HG02642 (cell line): ENCODE data around the gene TRPM2.
"Not testable (repeated sequence)": the region's sequence is repeated elsewhere in the genome, so short reads cannot be mapped to it uniquely, and the experiment has no call there.

Experiments
- ATAC-seq: cut with Tn5 transposase; IDR thresholded peaks from one replicate; pipeline ENCODE4 v1.9.1; 2021; ENCODE audit warnings: mild to moderate bottlenecking; ENCODE audit not compliant: unreplicated experiment, poor library complexity

TRPM2 gene

GRCh38 chr21:44333509-44334328 lies 19.7 kb upstream of the TRPM2 start:
- ATAC-seq, result no peak

- ATAC-seq, result no peak
Measured at GRCh38 chr21:44334329-44335030, 18.9 kb upstream of the TRPM2 start.

- ATAC-seq, result no peak
Measured at GRCh38 chr21:44335266-44336059, 18.0 kb upstream of the TRPM2 start.

GRCh38 chr21:44337449-44337848 lies 16.0 kb upstream of the TRPM2 start:
- ATAC-seq, result no peak

GRCh38 chr21:44337941-44338895 lies 15.2 kb upstream of the TRPM2 start:
- ATAC-seq, result no peak

- ATAC-seq, result peak; percentile 89
Measured at GRCh38 chr21:44338971-44339910, 14.2 kb upstream of the TRPM2 start, which contains the start of gene CFAP410. Gene CFAP410 (minus strand): TSS chr21:44339390. CDS start chr21:44339194, 196 bp downstream.

- not testable (repeated sequence) for ATAC-seq
Measured at GRCh38 chr21:44341726-44342458, 11.5 kb upstream of the TRPM2 start.

- ATAC-seq, result not testable (repeated sequence)
Measured at GRCh38 chr21:44342981-44343380, 10.4 kb upstream of the TRPM2 start.

GRCh38 chr21:44344541-44345183 lies 8.8 kb upstream of the TRPM2 start:
- no peak for ATAC-seq

GRCh38 chr21:44345495-44345894 lies 7.9 kb upstream of the TRPM2 start:
- no peak for ATAC-seq

- no peak for ATAC-seq
Measured at GRCh38 chr21:44347911-44348451, 5.4 kb upstream of the TRPM2 start.

GRCh38 chr21:44348861-44349260 lies 4.6 kb upstream of the TRPM2 start:
- ATAC-seq, result no peak

GRCh38 chr21:44349416-44349846 lies 4.0 kb upstream of the TRPM2 start:
- no peak for ATAC-seq

GRCh38 chr21:44349847-44350772 lies 3.3 kb upstream of the TRPM2 start:
- no peak for ATAC-seq

GRCh38 chr21:44350773-44351481 lies 2.5 kb upstream of the TRPM2 start:
- ATAC-seq, result no peak
